Stomach (tissue), 9 donors: ENCODE data around the gene PRKCE. TPM values are rescaled to one million over a fixed set of nuclear protein-coding genes. Genes with fewer than 3 reads are reported as not detected.

Experiments used
- DNase-seq, 2 donors: peaks; one replicate each; pipeline versions ENCODE4 v3.0.0 to v3.0.0-alpha.2; 2013 to 2019
- H3K27ac ChIP-seq, 5 donors: fragments of 200-600 bp in 4 of 5; sonication (generic) in 4 of 5; one replicate each; pipeline ENCODE4 v1.5.1; 2013 to 2019; ENCODE audit warnings: mild to moderate bottlenecking in 1 of 5, moderate library complexity in 1 of 5
- H3K27me3 ChIP-seq, 3 donors: fragments of 200-600 bp; sonication (generic); one replicate each; pipeline ENCODE4 v1.5.1; 2017 to 2019; ENCODE audit warnings: mixed run types in 1 of 3
- H3K36me3 ChIP-seq, 4 donors: fragments of 200-600 bp; sonication (generic); 1 replicate in 3 of 4; 2 replicates in 1 of 4; pipeline ENCODE4 v1.5.1; 2016 to 2019
- H3K4me1 ChIP-seq, 4 donors: fragments of 200-600 bp; sonication (generic); one replicate each; pipeline ENCODE4 v1.5.1; 2016 to 2019
- H3K4me3 ChIP-seq, 4 donors: fragments of 200-600 bp; sonication (generic) in 3 of 4; one replicate each; pipeline ENCODE4 v1.5.1; 2016 to 2019; ENCODE audit warnings: mild to moderate bottlenecking in 1 of 4
- H3K9me3 ChIP-seq, 4 donors: fragments of 200-600 bp; sonication (generic); one replicate each; pipeline ENCODE4 v1.5.1; 2016 to 2019
- CTCF ChIP-seq, 7 experiments: fragments of 450-650 bp in 4 of 7; fragments of 200-600 bp in 3 of 7; sonication (generic) in 3 of 7; IDR thresholded peaks; one replicate each; pipeline ENCODE4 v1.5.1; 2016 to 2019; ENCODE audit warnings: antibody characterized with exemption in 7 of 7, control low read depth in 2 of 7, mild to moderate bottlenecking in 1 of 7
- EP300 ChIP-seq: sonication (generic); formaldehyde crosslinking; IDR thresholded peaks from one replicate; pipeline ENCODE4 v1.6.1; 2017; ENCODE audit warnings: antibody characterized with exemption
- POLR2A ChIP-seq, 4 donors: fragments of 450-650 bp; IDR thresholded peaks; one replicate each; pipeline ENCODE4 v1.6.1; 2016; ENCODE audit warnings: antibody characterized with exemption in 4 of 4, control low read depth in 2 of 4, mild to moderate bottlenecking in 1 of 4, moderate library complexity in 1 of 4
- POLR2AphosphoS5 ChIP-seq, 3 donors: sonication (generic); formaldehyde crosslinking; IDR thresholded peaks; one replicate each; pipeline ENCODE4 v1.6.1; 2016; ENCODE audit warnings: antibody characterized with exemption in 3 of 3
- WGBS, 5 donors: extraction: QIAGEN DNeasy Blood & Tissue Kit in 3 of 5; methylation state at CpG; one replicate each; pipeline versions ENCODE4 v1.1.5 to v1.1.7; 2013 to 2018; 5-methylcytosine and 5-hydroxymethylcytosine counted together
- intact Hi-C: fragments of 100-400 bp; cut with DNase I; formaldehyde crosslinking; loops from one replicate; pipeline ENCODE4 v1.15.1; 2023; ENCODE audit warnings: low total_unique reads
- polyA plus RNA-seq, 3 donors: library from polyadenylated mRNA; stranded (reverse); fragments of 200-250 nt; gene quantifications; one replicate each; pipeline ENCODE4 v1.2.3, GENCODE V29; 2013
- total RNA-seq, 5 donors: library from RNA; depleted of rRNA; stranded (reverse); fragments of >200 nt; gene quantifications; one replicate each; pipeline versions ENCODE4 v1.1.0 to v1.2.3, GENCODE V29; 2014 to 2016
- donor health status: healthy with polysubstance abuse.
- donor health status: Bipolar disorder and iron deficiency.
- donor health status: healthy.

The PRKCE gene
- total and polyA plus RNA-seq, 8 donors, result 2.0 to 92.0 (median 10.0) TPM

- Histone ChIP-seq H3K36me3 (peaks cover 0 to 68% (median 45%) of the 10 kb centered on the region in 4 donors), H3K27me3 (no peaks in the 10 kb centered on the region), H3K9me3 (no peaks in the 10 kb centered on the region), H3K4me3 (no peak overlapping the region), H3K27ac (no peak overlapping the region), H3K4me1 (peaks cover 0 to 4% (median 0%) of the 10 kb centered on the region in 4 donors)
- no peak for DNase-seq
- TF ChIP-seq CTCF (IDR thresholded peaks at IDR 0.05) (no peak), POLR2AphosphoS5 (IDR thresholded peaks at IDR 0.05) (no peak), EP300 (no peak), POLR2A (IDR thresholded peaks at IDR 0.05) (no peak)
- 91 to 98% (median 94%) methylated on average over 7 of the region's 7 CpGs for WGBS, 5 donors
- intact Hi-C loops, result no loop called here
Measured at GRCh38 chr2:45983213-45983612, 331.7 kb downstream of the PRKCE start.

- Histone ChIP-seq H3K4me3 (no peak overlapping the region), H3K27ac (no peak overlapping the region), H3K36me3 (peaks cover 0 to 74% (median 34%) of the 10 kb centered on the region in 4 donors), H3K9me3 (no peaks in the 10 kb centered on the region), H3K27me3 (no peaks in the 10 kb centered on the region), H3K4me1 (peaks cover 0 to 8% (median 4%) of the 10 kb centered on the region in 4 donors)
- intact Hi-C loops, result no loop called here
- TF ChIP-seq CTCF (IDR thresholded peaks at IDR 0.05), result no peak
- TF ChIP-seq POLR2A (IDR thresholded peaks at IDR 0.05), result no peak
- TF ChIP-seq POLR2AphosphoS5 (IDR thresholded peaks at IDR 0.05), result no peak
- no peak for TF ChIP-seq EP300
- WGBS, 5 donors, result 98 to 100% (median 99%) methylated on average over 7 of the region's 7 CpGs
- no peak for DNase-seq
Measured at GRCh38 chr2:45984366-45984765, 332.9 kb downstream of the PRKCE start.

- Histone ChIP-seq H3K36me3 (peaks cover 0 to 69% (median 33%) of the 10 kb centered on the region in 4 donors), H3K27ac (no peak overlapping the region), H3K9me3 (no peaks in the 10 kb centered on the region), H3K4me1 (peaks cover 0 to 8% (median 4%) of the 10 kb centered on the region in 4 donors), H3K27me3 (no peaks in the 10 kb centered on the region), H3K4me3 (no peak overlapping the region)
- DNase-seq, result no peak
- intact Hi-C loops, result no loop called here
- TF ChIP-seq POLR2A (IDR thresholded peaks at IDR 0.05), result no peak
- TF ChIP-seq POLR2AphosphoS5 (IDR thresholded peaks at IDR 0.05), result no peak
- TF ChIP-seq CTCF (IDR thresholded peaks at IDR 0.05), result no peak
- TF ChIP-seq EP300, result no peak
- 84 to 93% (median 89%) methylated on average over 13 of the region's 13 CpGs for WGBS, 5 donors
Measured at GRCh38 chr2:45984896-45985473, 333.5 kb downstream of the PRKCE start.

GRCh38 chr2:45986509-45986908 lies 335.0 kb downstream of the PRKCE start:
- peaks cover 0 to 62% (median 24%) of the 10 kb centered on the region in 4 donors for H3K36me3 ChIP-seq
- no peaks in the 10 kb centered on the region for H3K9me3 ChIP-seq
- no peaks in the 10 kb centered on the region for H3K27me3 ChIP-seq
- no peak overlapping the region for H3K27ac ChIP-seq
- DNase-seq, result no peak
- H3K4me1 ChIP-seq, result peaks cover 0 to 15% (median 7%) of the 10 kb centered on the region in 4 donors
- TF ChIP-seq EP300 (no peak), POLR2A (IDR thresholded peaks at IDR 0.05) (no peak), CTCF (IDR thresholded peaks at IDR 0.05) (no peak), POLR2AphosphoS5 (IDR thresholded peaks at IDR 0.05) (no peak)
- no peak overlapping the region for H3K4me3 ChIP-seq
- intact Hi-C loops, result no loop called here
- WGBS, 5 donors, result 66 to 86% (median 71%) methylated on average over 5 of the region's 5 CpGs
